H1 (cell line): ENCODE data around the gene HS6ST3. TPM values are rescaled to one million over a fixed set of nuclear protein-coding genes. Genes with fewer than 3 reads are reported as not detected.

Source experiments
- EP300 ChIP-seq, 2 experiments: IDR thresholded peaks; 1 replicate in 1 of 2; 2 replicates in 1 of 2; pipeline ENCODE4 v1.6.1; 2011 to 2012; ENCODE audit warnings: low read depth in 2 of 2, low read length in 2 of 2, mild to moderate bottlenecking in 2 of 2, borderline replicate concordance in 1 of 2, inconsistent platforms in 1 of 2, moderate library complexity in 1 of 2
- HDAC6 ChIP-seq: IDR thresholded peaks from one replicate; pipeline ENCODE4 v1.7.1; 2012; ENCODE audit warnings: low read depth, mild to moderate bottlenecking, inconsistent platforms, low read length, moderate library complexity
- KDM4A ChIP-seq: IDR thresholded peaks from one replicate; pipeline ENCODE4 v1.7.1; 2012; ENCODE audit warnings: low read depth, mild to moderate bottlenecking, moderate library complexity, low read length, inconsistent platforms; ENCODE audit not compliant: severe bottlenecking
- polyA plus RNA-seq, 7 experiments: library from polyadenylated mRNA; depleted of rRNA in 3 of 7; stranded (reverse) in 5 of 7; unstranded in 2 of 7; fragments of >200 nt in 5 of 7; fragments of 200-250 nt in 2 of 7; gene quantifications; 1 replicate in 5 of 7; 2 replicates in 1 of 7; 4 replicates in 1 of 7; pipeline versions ENCODE4 v1.2.1 to v1.2.3, GENCODE V29; 2011 to 2013; ENCODE audit warnings: missing spikeins in 2 of 7, mixed read lengths in 2 of 7
- total RNA-seq: library from RNA; stranded (reverse); fragmentation: NEBNext Ultra II Directional; extraction: Animal tissue kit (Norgen Biotek cat#: 25700); gene quantifications from 2 replicates; pipeline ENCODE4 v1.2.1, GENCODE V29; 2021

Gene HS6ST3
- total and polyA plus RNA-seq, 2 of the 8 experiments (the other 6 are each of a cell fraction or from before 2014, with no cell fraction given), result 0.45 to 1.2 TPM

DNA sequence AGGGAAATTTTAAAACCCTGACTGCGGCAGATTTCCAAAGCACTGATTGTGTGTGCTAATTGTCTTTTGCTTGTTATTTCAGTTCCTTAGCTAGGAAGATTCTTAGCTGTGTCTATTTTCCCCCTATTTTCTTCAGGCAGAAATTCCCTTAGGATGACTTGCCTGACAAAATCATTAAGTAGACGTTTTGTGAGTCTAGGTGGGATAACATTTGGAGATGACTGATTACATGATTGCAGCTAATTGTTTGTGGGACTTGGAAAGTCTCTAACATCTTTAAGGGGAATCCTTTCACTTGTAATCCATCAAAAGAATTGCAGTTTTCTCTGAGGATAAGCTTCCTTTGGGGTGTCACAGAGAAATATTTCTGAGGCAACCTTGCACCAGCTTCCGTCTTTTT lies 676.4 kb downstream of the HS6ST3 start (continued):
- TF ChIP-seq KDM4A (no peak), HDAC6 (no peak), EP300 (IDR thresholded peaks at IDR 0.05; ENCODE audit: borderline replicate concordance in 1 of 2, low read depth in 2 of 2, low read length in 2 of 2) (no peak)
- TF ChIP-seq, all 59 proteins: peak for 0
